HepG2 (cell line): Measurements from ENCODE around the gene LMAN1L. TPM values are rescaled to one million over a fixed set of nuclear protein-coding genes. Genes with fewer than 3 reads are reported as not detected.
A peak's percentile ranks its signal among the peaks of the same experiment; 100 is the strongest.

Source experiments
- ARHGAP35 ChIP-seq: sonication (generic); formaldehyde crosslinking; IDR thresholded peaks from 2 replicates; pipeline ENCODE4 v1.9.0; 2022; ENCODE audit warnings: mild to moderate bottlenecking, inconsistent platforms, moderate library complexity, missing genetic modification reagents, borderline replicate concordance
- ARID3A ChIP-seq: IDR thresholded peaks from 2 replicates; pipeline ENCODE4 v1.6.1; 2012; ENCODE audit warnings: low read depth, low read length, improper control_type of control experiment
- ASH2L ChIP-seq: fragments of 300-600, 200-600 bp; sonication (generic); IDR thresholded peaks from 2 replicates; pipeline ENCODE4 v1.7.0; 2017; ENCODE audit warnings: low read depth, mild to moderate bottlenecking, moderate library complexity, mixed read lengths, low read length; ENCODE audit not compliant: insufficient read length
- CEBPB ChIP-seq: IDR thresholded peaks from 2 replicates; pipeline ENCODE4 v1.6.1; 2011; ENCODE audit warnings: low read depth, low read length, improper control_type of control experiment, borderline replicate concordance
- CSRNP2 ChIP-seq: sonication (generic); formaldehyde crosslinking; conservative IDR thresholded peaks from 2 replicates; pipeline ENCODE4 v1.8.0; 2022; ENCODE audit warnings: low read depth, missing genetic modification reagents
- E2F1 ChIP-seq: sonication (generic); formaldehyde crosslinking; IDR thresholded peaks from 2 replicates; pipeline ENCODE4 v1.5.0; 2020; ENCODE audit warnings: missing genetic modification reagents
- KLF12 ChIP-seq: sonication (generic); formaldehyde crosslinking; IDR thresholded peaks from 2 replicates; pipeline ENCODE4 v1.4.0; 2020; ENCODE audit warnings: missing genetic modification reagents, borderline replicate concordance
- LBX2 ChIP-seq: sonication (generic); formaldehyde crosslinking; IDR thresholded peaks from 2 replicates; pipeline ENCODE4 v1.5.0; 2020; ENCODE audit warnings: missing genetic modification reagents, mild to moderate bottlenecking, borderline replicate concordance
- SMAD1 ChIP-seq: sonication (generic); formaldehyde crosslinking; IDR thresholded peaks from 2 replicates; pipeline ENCODE4 v1.4.0; 2020; ENCODE audit warnings: missing genetic modification reagents, low read depth, mild to moderate bottlenecking, borderline replicate concordance
- SNAPC4 ChIP-seq: sonication (generic); formaldehyde crosslinking; IDR thresholded peaks from 2 replicates; pipeline ENCODE4 v1.4.0; 2020; ENCODE audit warnings: mild to moderate bottlenecking, missing genetic modification reagents
- TOPORS ChIP-seq: sonication (generic); formaldehyde crosslinking; IDR thresholded peaks from 2 replicates; pipeline ENCODE4 v1.8.0; 2023; ENCODE audit warnings: mild to moderate bottlenecking, missing genetic modification reagents
- ZFP37 ChIP-seq: sonication (generic); formaldehyde crosslinking; IDR thresholded peaks from 2 replicates; pipeline ENCODE4 v1.4.0; 2020; ENCODE audit warnings: missing genetic modification reagents, borderline replicate concordance
- ZKSCAN5 ChIP-seq: sonication (generic); formaldehyde crosslinking; IDR thresholded peaks from 2 replicates; pipeline ENCODE4 v1.5.1; 2020; ENCODE audit warnings: mild to moderate bottlenecking, missing genetic modification reagents
- ZNF12 ChIP-seq: sonication (generic); formaldehyde crosslinking; IDR thresholded peaks from 2 replicates; pipeline ENCODE4 v1.5.0; 2020; ENCODE audit warnings: missing genetic modification reagents
- ZNF235 ChIP-seq: sonication (generic); formaldehyde crosslinking; IDR thresholded peaks from 2 replicates; pipeline ENCODE4 v1.8.1; 2023; ENCODE audit warnings: mild to moderate bottlenecking, missing genetic modification reagents, borderline replicate concordance
- ZNF276 ChIP-seq: sonication (generic); formaldehyde crosslinking; IDR thresholded peaks from 2 replicates; pipeline ENCODE4 v1.4.0; 2020; ENCODE audit warnings: mild to moderate bottlenecking, low read depth, missing genetic modification reagents
- ZNF296 ChIP-seq: sonication (generic); formaldehyde crosslinking; conservative IDR thresholded peaks from 2 replicates; pipeline ENCODE4 v1.5.0; 2020; ENCODE audit warnings: mild to moderate bottlenecking, missing genetic modification reagents
- ZNF878 ChIP-seq: sonication (generic); formaldehyde crosslinking; IDR thresholded peaks from 2 replicates; pipeline ENCODE4 v1.8.1; 2023; ENCODE audit warnings: mild to moderate bottlenecking, missing genetic modification reagents, moderate library complexity
- polyA plus RNA-seq, 8 experiments: library from polyadenylated mRNA; depleted of rRNA in 3 of 8; stranded (reverse) in 7 of 8; unstranded in 1 of 8; fragments of >200 nt; fragmentation: Illumina TruSeq in 4 of 8; extraction: Trizol in 4 of 8; gene quantifications; 2 replicates each; pipeline versions ENCODE4 v1.2.1 to v1.2.3, GENCODE V29; 2011 to 2016; ENCODE audit warnings: low read depth in 4 of 8, missing spikeins in 1 of 8, mixed read lengths in 1 of 8; ENCODE audit not compliant: insufficient read depth in 1 of 8
- total RNA-seq, 5 experiments: library from RNA; depleted of rRNA; stranded (reverse); fragments of >200 nt; fragmentation: Illumina TruSeq; extraction: Trizol; gene quantifications; 2 replicates each; pipeline ENCODE4 v1.2.3, GENCODE V29; 2016; ENCODE audit warnings: low read depth in 1 of 5

The LMAN1L gene
- total and polyA plus RNA-seq, 2 of the 13 experiments (the other 11 are each of a cell fraction or from before 2014, with no cell fraction given) = not detected

GRCh38 chr15:74872702-74873035, 60.0 kb downstream of the LMAN1L start (continued):
- 0 out of 2 replicates have a peak, but pooled peaks have one; percentile 35 for TF ChIP-seq ARHGAP35
- no peak for TF ChIP-seq ZNF296 (CRISPR knock-in tag)
- no peak for TF ChIP-seq E2F1 (CRISPR knock-in tag)
- TF ChIP-seq ZNF12 = no peak
- no peak for TF ChIP-seq ZNF878
- no peak for TF ChIP-seq TOPORS (CRISPR knock-in tag)
- 0 out of 2 replicates have a peak, but pooled peaks have one; percentile 53 for TF ChIP-seq ZNF235
- no peak for TF ChIP-seq SMAD1
- no peak for TF ChIP-seq LBX2
- TF ChIP-seq ZKSCAN5 (CRISPR knock-in tag) = no peak
- TF ChIP-seq CEBPB = no peak
- no peak for TF ChIP-seq CSRNP2 (CRISPR knock-in tag)
- no peak for TF ChIP-seq ASH2L
- no peak for TF ChIP-seq KLF12 (CRISPR knock-in tag)
- TF ChIP-seq ZFP37 (CRISPR knock-in tag) = no peak
- no peak for TF ChIP-seq ZNF276 (CRISPR knock-in tag)
- 0 out of 2 replicates have a peak, but pooled peaks have one; percentile 29 for TF ChIP-seq SNAPC4 (CRISPR knock-in tag)
- no peak for TF ChIP-seq ARID3A
